Astrocyte of the cerebellum (primary cell): ENCODE data around the gene PCOLCE2.
A peak's percentile ranks its signal among the peaks of the same experiment; 100 is the strongest.

Source experiments
- DNase-seq: peaks from one replicate; pipeline ENCODE4 v3.0.0-alpha.2; 2011; ENCODE audit warnings: low read depth
- H3K4me3 ChIP-seq: 2 replicates; pipeline ENCODE4 v1.5.1; 2011; ENCODE audit warnings: mild to moderate bottlenecking, low read depth, low read length, moderate library complexity
- in situ Hi-C: cut with HindIII; loops from 2 replicates; pipeline ENCODE4 v1.10.0; 2017; ENCODE audit warnings: low sequenced_read_pairs
- TF ChIP-seq, protein P1 (sequence below): IDR thresholded peaks from 2 replicates; pipeline ENCODE4 v1.5.1; 2012; ENCODE audit warnings: low read length, low read depth, moderate library complexity, mild to moderate bottlenecking; ENCODE audit errors: missing control alignments

The PCOLCE2 gene

DNA sequence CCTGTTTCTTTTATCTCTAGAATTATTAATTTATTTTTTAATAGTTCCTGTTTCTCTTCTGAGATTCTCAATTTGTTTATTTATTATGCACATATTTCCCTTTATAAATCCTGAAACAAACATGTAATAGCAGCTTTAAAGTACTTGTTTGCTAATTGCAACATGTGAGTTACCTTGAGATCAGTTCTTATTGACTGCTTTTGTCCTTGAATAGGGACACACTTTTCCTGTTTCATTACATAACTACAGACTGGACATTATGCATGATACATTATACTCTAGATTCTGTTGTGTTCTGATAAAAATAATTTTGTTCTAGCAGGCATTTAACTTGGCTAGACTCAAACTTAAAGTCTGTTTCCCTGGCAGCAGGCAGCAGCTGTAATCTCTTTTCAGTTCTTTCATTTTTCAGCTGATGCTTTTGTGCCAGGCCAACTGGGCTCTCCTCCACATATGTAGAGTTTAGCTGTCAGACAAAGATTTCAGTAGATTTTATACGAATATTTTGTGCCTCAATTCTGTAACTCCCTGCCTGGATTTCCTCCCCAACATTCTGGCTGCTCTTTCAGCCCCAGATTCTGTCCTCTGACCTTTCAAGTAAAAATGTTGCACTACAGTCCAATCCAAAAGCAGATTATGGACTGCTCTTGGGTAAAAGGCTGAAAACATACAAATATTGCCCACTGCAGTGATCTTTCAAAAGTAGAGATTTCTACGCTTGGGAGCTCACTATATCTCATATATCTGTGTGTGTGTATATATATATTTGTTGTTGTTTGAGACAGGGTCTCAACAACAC, 41.9 kb downstream of the PCOLCE2 start:
- TF ChIP-seq, protein P1, sequence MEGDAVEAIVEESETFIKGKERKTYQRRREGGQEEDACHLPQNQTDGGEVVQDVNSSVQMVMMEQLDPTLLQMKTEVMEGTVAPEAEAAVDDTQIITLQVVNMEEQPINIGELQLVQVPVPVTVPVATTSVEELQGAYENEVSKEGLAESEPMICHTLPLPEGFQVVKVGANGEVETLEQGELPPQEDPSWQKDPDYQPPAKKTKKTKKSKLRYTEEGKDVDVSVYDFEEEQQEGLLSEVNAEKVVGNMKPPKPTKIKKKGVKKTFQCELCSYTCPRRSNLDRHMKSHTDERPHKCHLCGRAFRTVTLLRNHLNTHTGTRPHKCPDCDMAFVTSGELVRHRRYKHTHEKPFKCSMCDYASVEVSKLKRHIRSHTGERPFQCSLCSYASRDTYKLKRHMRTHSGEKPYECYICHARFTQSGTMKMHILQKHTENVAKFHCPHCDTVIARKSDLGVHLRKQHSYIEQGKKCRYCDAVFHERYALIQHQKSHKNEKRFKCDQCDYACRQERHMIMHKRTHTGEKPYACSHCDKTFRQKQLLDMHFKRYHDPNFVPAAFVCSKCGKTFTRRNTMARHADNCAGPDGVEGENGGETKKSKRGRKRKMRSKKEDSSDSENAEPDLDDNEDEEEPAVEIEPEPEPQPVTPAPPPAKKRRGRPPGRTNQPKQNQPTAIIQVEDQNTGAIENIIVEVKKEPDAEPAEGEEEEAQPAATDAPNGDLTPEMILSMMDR: no peak
- in situ Hi-C loops: loop anchor here (25.0 kb wide), 1 partner anchor 140 kb away; no protein-coding TSS in a partner anchor
- DNase-seq: no peak
- no peak overlapping the region for H3K4me3 ChIP-seq

DNA sequence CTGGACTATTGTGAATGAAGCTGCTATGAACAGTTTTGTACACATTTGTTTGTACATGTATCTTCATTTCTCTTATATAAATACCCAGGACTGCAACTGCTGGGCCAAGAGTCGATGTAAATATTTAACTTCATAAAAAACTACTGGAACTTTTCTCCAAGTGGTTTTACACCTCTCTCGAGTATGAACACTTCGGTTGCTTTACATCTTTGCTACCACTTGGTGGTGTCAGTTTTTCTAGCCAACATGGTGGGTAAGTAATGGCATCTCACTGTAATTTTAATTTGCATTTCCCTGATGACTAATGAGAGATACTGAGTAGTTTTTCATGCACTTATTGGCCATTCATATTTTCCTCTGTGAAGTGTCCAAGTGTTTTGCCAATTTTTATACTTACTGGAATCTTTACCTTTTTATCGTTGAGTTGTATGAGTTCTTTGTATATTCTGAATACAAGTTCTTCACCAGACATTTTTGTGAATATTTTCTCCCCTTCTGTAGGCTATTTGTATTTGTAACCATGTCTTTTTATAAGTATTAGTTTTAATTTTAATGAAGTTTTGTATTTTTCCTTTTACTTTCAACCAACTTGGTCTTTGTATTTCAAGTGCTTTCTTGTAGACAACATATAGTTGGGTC, 44.4 kb downstream of the PCOLCE2 start:
- DNase-seq: no peak
- in situ Hi-C loops: loop anchor here (25.0 kb wide), 1 partner anchor 143 kb away; no protein-coding TSS in a partner anchor
- H3K4me3 ChIP-seq: no peak overlapping the region
- TF ChIP-seq, protein P1: peak; percentile 52

DNA sequence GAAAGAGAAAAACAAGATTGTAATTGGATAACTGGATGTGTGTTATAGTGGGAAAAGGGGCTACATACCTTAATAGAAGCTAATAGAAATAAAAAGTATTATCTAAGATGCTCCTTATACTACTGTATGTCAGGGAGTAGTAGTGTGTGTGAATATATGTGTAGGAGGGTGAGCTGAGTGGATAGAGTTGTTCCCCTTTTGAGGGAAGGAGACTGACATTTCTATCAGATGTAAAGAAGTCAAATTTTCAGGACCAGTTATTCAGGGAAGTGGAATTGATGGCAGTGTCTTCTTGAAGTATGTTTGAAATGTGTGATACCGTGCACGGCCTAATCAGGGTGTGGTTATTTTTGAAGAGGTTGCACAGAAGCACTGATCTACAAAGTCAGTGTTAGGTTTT, 49.1 kb downstream of the PCOLCE2 start:
- in situ Hi-C loops: loop anchor here (25.0 kb wide), 1 partner anchor 147 kb away; no protein-coding TSS in a partner anchor
- no peak overlapping the region for H3K4me3 ChIP-seq
- TF ChIP-seq, protein P1: no peak
- no peak for DNase-seq

DNA sequence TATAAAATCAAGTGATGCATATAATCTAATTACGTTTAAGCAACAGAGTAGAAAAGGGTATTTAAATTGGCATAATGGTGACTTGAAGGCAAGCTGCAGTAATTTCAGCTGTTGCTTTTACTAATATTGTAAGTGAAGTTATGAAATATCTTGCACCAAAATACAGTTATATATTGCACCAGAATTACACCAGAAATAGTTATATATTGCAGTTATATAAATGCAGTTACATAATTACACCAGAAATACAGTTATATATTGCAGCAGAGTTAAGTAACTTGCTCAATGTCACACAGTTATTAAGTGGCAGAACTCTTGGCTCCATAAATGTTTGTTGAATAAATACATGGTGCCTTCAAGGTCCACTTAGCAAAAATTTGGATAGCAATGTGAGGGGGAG, 51.4 kb downstream of the PCOLCE2 start:
- TF ChIP-seq, protein P1: no peak
- in situ Hi-C loops: loop anchor here (25.0 kb wide), 1 partner anchor 150 kb away; no protein-coding TSS in a partner anchor
- DNase-seq: no peak
- no peak overlapping the region for H3K4me3 ChIP-seq

DNA sequence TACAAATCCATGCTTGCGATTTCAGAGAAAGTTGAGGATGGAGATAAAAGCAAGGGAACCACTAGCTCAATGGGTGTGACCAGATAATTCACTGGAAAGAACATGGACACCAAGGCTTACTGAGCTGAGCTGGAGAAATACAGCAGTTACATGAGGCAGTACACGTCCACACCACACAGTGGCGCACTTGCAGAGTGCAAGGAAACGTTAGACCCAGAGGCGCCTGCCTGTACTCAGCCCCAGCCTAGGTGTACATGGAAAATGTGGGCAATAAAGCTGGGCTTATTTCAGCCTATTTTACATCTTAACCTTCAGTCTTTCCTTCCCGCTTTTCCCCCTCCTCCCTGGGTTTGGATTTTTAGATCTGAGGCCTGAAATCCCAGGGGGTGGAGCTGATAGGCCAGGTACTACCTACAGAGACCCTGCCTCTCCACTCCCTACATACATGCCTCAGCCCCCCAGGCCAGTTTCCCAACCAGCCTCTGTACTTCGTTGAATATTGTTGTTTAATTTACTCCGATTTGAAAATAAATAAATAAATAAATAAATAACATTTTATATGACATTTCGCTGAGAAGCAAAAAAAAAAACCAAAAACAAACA, 60.1 kb downstream of the PCOLCE2 start:
- no peak overlapping the region for H3K4me3 ChIP-seq
- peak; percentile 68 for DNase-seq
- in situ Hi-C loops: loop anchor here (25.0 kb wide), 1 partner anchor 158 kb away; no protein-coding TSS in a partner anchor
- TF ChIP-seq, protein P1: peak; percentile 89

DNA sequence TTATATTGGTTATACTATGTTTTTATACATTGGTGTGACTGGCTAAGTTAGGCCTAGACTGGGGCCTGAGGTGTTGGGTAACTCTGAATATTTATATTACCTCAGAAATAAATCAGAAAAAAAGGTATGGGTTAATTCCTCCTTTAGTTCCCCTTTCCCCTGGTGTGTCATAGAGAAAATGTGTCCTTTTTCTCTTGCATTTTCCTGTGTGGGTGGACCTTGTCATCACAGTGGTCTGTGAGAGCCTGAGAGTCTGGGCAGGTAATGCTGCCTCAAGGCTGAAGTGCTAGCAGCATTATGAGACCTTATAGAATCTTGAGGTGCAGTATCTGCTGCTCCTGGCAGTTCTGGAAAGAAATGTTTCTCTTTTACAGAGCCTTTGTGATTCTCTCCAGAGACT, 69.7 kb downstream of the PCOLCE2 start:
- in situ Hi-C loops: no loop called here
- TF ChIP-seq, protein P1: no peak
- H3K4me3 ChIP-seq: no peak overlapping the region
- no peak for DNase-seq
